ENCODE results near the gene AEBP1. TPM values are rescaled to one million over a fixed set of nuclear protein-coding genes. Genes with fewer than 3 reads are reported as not detected.

Gene AEBP1
- total RNA-seq, 2 experiments from 2014 or later, result 29.1 to 30.4 TPM

DNA sequence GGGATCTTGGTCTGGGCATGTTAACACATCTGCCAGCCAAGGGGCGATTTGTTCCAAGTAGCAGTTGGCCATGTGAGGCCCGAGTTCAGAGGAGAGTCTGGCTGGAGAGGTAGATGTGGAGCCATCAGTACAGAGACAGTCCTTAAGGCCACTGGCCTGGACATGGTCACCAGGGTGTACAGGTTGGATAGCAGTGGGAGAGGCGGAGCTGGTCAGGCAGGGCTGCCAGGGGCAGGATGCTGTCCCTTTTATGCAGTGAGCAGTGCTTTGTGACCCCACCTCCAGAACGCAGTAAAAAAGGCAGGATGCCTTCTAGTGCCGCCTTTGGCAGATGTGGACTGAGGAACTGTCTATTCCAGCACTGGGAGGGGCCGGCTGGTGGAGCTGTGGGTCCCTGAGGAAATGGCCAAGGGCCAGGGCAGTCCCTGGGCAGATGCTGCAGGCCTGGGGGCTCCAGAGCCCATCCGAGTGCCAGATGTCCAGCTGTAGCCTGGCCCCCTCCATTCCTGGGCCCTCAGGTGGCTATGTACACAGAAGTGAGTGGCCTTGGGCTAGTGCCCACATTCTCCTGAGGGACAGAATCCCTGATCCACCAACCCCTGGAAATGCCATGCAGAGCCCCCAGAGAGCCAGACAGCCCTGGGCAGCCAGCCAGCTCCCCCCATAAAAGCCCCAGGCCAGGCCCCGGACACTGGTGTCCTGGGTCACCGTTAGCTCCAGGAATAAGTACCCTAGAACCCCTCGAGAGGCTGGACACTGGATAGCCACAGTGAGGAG, 54.1 kb downstream of the AEBP1 start:
- no peaks in the 10 kb centered on the region for H3K27me3 Mint-ChIP-seq
- POLR2A ChIA-PET, result no interaction called here
- TF ChIP-seq, protein P1, sequence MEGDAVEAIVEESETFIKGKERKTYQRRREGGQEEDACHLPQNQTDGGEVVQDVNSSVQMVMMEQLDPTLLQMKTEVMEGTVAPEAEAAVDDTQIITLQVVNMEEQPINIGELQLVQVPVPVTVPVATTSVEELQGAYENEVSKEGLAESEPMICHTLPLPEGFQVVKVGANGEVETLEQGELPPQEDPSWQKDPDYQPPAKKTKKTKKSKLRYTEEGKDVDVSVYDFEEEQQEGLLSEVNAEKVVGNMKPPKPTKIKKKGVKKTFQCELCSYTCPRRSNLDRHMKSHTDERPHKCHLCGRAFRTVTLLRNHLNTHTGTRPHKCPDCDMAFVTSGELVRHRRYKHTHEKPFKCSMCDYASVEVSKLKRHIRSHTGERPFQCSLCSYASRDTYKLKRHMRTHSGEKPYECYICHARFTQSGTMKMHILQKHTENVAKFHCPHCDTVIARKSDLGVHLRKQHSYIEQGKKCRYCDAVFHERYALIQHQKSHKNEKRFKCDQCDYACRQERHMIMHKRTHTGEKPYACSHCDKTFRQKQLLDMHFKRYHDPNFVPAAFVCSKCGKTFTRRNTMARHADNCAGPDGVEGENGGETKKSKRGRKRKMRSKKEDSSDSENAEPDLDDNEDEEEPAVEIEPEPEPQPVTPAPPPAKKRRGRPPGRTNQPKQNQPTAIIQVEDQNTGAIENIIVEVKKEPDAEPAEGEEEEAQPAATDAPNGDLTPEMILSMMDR (IDR thresholded peaks at IDR 0.05), result no peak
- no peaks in the 10 kb centered on the region for H3K9me3 Mint-ChIP-seq
- no peak overlapping the region for H3K27ac Mint-ChIP-seq
- CTCF ChIA-PET, result no interaction called here
- H3K36me3 Mint-ChIP-seq (ENCODE audit: low read depth), result no peaks in the 10 kb centered on the region
- ATAC-seq (no peak), DNase-seq (no peak)
- H3K4me1 Mint-ChIP-seq (ENCODE audit: low read depth), result no peaks in the 10 kb centered on the region
- H3K4me3 Mint-ChIP-seq, result no peak overlapping the region
- intact Hi-C loops (cut with micrococcal nuclease), result no loop called here

DNA sequence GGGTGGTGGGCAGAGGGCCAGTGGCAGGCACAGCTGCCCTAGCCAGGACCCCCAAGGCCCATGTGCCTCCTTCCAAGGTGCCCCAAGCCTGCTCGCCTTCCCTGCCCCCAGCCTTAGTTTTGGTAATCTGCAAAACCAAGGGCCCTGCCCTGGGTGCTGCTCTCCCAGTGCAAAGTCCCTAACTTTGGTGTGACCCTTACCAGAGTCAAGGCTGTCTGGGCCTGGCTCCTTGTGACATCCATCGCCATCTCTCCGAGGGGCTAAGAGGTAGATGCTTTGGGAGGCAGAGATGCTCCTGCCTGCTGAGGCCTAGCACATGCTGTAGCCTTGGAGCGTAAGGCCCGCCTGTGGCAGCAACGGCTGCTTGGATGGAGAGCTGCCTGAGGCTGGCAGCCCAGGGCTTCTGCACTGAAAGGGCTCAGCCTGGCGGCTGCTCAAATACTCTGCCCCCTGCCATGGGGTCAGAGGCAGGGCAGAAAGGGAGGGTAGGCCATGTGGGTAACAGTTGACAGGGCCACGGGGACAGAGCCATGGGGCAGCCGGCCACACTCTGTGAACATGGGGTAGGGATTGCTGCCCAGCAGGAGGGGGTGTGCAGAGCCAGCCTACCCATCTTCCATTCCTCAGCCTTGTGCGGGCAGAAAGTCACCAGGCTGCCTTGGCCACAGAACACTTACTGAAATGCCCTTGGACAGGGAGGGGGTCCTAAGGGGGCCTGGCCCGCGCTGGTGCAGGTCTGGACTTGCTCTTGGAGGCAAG, 54.9 kb downstream of the AEBP1 start:
- Mint-ChIP-seq H3K9me3 (no peaks in the 10 kb centered on the region), H3K36me3 (ENCODE audit: low read depth) (no peaks in the 10 kb centered on the region), H3K4me1 (ENCODE audit: low read depth) (no peaks in the 10 kb centered on the region), H3K27me3 (no peaks in the 10 kb centered on the region), H3K4me3 (no peak overlapping the region), H3K27ac (no peak overlapping the region)
- TF ChIP-seq, protein P1 (IDR thresholded peaks at IDR 0.05), result no peak
- ChIA-PET CTCF (no interaction called here), POLR2A (no interaction called here)
- intact Hi-C loops (cut with micrococcal nuclease), result no loop called here
- ATAC-seq (no peak), DNase-seq (no peak)

DNA sequence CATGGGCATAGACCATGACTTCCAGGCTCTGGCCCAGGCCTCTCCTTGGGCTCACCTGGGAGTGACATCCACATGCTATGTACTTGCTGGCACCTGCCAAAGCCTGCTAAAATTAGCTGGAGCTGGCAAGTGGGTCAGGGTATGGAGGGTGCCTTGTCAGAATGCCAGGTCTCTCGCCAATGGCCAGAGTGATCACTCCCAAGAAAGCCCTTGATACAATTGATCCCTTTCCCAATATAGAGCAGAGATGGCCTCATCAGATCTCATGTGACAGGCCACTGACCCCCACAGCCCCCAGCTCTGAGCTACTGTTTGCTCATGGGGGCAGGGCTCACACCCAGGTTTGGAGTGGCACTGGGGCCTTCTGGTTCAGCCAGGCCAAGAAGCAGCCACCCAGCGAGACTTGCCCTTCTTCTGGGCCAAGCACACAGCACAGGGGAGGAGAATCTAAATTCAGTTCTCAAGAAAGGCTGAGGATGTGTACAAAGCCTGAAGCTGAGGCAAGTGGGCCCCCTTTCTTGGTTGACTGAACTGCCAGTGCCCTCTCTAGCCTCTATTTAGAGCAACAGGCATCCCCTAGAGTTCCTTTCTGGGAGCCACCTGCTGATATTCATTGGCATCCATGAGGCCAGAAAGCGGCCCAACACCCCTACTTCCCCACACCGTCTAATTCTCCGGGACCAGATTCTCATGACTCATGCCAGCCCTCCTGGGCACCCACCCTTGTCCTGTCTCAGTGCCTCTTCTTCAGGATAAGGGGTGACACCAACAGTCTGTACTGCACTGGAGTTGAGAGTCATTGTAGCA, 55.9 kb downstream of the AEBP1 start:
- ChIA-PET POLR2A (no interaction called here), CTCF (interaction anchor here (1.5 kb wide), 1 partner anchor 10 kb away, joined by 3 read pairs; no protein-coding TSS in a partner anchor)
- DNase-seq (no peak), ATAC-seq (no peak)
- H3K4me3 Mint-ChIP-seq, result no peak overlapping the region
- intact Hi-C loops (cut with micrococcal nuclease), result no loop called here
- no peaks in the 10 kb centered on the region for H3K27me3 Mint-ChIP-seq
- H3K9me3 Mint-ChIP-seq, result no peaks in the 10 kb centered on the region
- no peaks in the 10 kb centered on the region for H3K36me3 Mint-ChIP-seq (ENCODE audit: low read depth)
- H3K4me1 Mint-ChIP-seq (ENCODE audit: low read depth), result no peaks in the 10 kb centered on the region
- TF ChIP-seq, protein P1 (IDR thresholded peaks at IDR 0.05), result no peak
- no peak overlapping the region for H3K27ac Mint-ChIP-seq

DNA sequence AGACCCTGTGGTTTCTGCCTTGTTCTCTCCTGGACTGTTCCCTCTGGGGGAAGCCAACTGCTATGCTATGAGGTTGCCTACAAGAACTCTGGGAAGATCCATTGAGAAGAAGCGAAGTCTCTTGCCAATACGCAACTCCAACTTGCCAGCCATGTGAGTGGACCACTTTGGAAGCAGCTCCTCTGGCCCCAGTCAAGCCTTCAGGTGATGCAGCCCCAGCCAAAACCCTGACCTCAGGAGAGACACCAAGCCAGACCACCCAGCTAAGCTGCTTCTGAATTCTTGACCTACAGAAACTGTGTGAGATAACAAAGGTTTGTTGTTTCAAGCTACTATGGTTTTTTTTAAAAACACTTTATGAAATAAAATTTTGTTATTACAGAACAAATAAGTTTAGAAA, 57.2 kb downstream of the AEBP1 start:
- DNase-seq (no peak), ATAC-seq (no peak)
- no peak overlapping the region for H3K27ac Mint-ChIP-seq
- H3K27me3 Mint-ChIP-seq, result no peaks in the 10 kb centered on the region
- H3K4me1 Mint-ChIP-seq (ENCODE audit: low read depth), result no peaks in the 10 kb centered on the region
- POLR2A ChIA-PET, result no interaction called here
- H3K4me3 Mint-ChIP-seq, result no peak overlapping the region
- CTCF ChIA-PET, result interaction anchor here (1.3 to 1.5 kb wide), 2 partner anchors 9 to 10 kb away, joined by 3 to 4 read pairs; no protein-coding TSS in a partner anchor
- TF ChIP-seq, protein P1 (IDR thresholded peaks at IDR 0.05), result no peak
- no peaks in the 10 kb centered on the region for H3K9me3 Mint-ChIP-seq
- intact Hi-C loops (cut with micrococcal nuclease), result no loop called here
- no peaks in the 10 kb centered on the region for H3K36me3 Mint-ChIP-seq (ENCODE audit: low read depth)
